Stimulated activated CD8-positive, alpha-beta memory T cell treated with anti-CD3 and anti-CD28 coated beads, Interleukin-12 subunit alpha, Interleukin-12 subunit beta, amount 100 ng/mL, for 24 hours (primary cell): Measurements from ENCODE around the gene ZEB2.

Experiments used
- DNase-seq: peaks from one replicate; pipeline ENCODE4 v3.0.0-alpha.2; 2020; ENCODE audit errors: extremely low read depth

The ZEB2 gene

GRCh38 chr2:144451443-144451842 lies 68.5 kb downstream of the ZEB2 start:
- no peak for DNase-seq

DNA sequence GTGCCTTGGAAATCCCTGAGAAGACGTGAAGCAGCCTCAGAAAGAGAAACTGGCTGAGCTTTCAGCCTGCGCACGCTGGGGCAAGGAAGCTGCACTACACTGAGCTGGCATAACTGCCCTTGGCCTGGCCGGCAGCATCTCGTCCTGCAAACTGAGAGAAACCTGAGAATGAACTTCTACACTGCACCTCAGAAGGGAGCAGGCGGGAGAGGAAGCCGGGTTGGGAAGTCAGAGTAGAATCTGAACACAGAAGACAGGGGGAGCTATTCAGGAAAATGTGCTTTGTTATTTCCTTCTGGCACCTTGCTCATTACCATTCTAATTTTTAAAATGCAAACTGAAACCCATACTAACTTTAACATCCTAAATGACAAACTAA lies 70.9 kb downstream of the ZEB2 start:
- no peak for DNase-seq

DNA sequence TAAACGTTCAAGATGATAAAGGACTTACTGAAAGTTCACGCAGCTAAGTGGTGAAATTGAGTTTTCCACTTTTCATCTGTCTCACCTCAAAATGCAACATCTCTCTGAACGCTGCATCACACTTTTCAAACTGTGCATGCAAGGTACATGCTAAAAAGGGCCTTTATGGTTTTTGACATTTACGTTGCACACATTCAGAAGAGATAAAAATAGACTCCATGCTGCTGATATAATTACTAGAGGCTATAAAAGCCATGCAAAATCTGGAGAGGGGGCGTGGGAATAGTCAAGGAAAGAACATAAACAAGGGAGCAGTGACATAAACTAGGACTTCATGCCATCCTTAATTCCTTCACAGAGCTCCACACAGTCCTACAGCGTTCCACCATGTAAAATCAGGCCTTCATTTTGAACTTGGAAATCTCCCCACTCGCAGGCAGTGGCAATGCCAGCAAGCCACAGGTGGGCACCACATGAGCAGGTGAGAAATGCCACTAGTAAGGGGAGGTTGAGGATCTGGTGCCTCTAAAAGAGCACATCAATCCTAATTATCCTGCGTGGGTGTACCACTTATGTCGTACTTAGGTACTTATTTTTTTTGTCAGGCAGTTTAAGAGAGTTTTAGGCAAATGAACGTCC lies 71.4 kb downstream of the ZEB2 start:
- no peak for DNase-seq

- DNase-seq = no peak
Observed at GRCh38 chr2:144447535-144447934, 72.4 kb downstream of the ZEB2 start.

- no peak for DNase-seq
Observed at GRCh38 chr2:144446136-144446535, 73.8 kb downstream of the ZEB2 start.

DNA sequence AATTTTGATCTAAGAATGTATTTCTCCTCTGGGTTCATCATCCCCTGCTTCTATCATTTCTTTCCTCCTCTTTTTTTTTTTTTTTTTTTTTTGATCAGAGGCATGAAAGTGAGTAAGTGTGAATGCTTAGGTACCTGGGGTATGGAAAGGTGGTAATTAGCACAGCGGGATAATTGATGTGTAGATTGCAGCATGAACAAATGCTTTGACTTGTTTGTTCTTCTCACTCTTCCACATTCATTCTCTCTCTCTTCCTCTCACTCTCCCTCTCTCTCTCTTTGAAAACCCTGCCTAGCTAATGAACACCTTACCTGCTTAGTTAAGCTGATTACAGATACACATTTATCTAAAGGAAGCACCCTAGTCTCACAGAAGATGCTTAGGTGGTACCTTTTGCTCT lies 74.7 kb downstream of the ZEB2 start:
- no peak for DNase-seq

DNA sequence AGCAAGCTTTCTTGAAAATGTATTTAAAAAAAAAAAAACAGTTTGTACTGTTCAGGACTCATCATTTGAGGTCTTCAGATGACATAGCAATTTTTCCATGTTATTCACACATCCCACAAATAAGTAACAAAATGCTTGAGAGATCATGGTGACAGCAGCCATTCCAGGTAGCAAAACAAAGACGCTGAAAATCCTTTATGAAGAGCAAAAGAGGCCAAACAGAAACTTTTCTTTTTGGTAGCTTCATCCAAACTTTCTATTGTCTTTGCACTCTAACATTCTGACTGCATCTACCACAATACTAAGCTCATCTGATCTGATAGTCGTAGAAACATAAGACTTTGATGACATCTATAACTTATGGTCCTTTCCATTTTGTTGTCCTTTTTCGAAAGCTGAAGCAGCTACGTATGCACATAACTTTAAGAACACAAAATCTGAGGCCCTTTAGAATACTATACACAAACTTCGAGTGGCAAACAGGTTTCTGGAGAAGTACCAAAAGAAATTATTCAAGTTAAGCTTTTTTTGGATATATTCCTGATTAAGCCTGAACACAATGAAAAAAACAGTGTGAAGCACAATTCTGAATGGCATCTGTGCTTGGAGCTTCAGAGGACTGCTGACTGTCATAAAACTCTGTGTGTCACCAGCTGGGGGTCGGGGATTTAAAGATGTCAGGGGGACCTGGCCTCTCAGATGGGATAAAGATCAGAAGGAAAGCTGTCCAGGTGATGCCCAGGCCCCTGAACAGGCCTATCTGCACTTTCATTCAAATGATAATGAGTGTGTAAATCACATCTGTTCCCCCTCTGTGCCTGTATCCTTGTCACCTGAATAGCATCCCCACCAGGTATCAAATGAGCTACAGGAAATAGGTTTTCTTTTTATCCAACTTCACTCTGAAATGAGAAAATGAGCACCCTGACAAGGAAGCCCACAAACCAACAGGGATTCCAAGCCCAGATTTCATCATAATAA lies 75.8 kb downstream of the ZEB2 start:
- DNase-seq = no peak

- DNase-seq = no peak
Observed at GRCh38 chr2:144441711-144442141, 78.2 kb downstream of the ZEB2 start.

GRCh38 chr2:144439993-144440392 lies 79.9 kb downstream of the ZEB2 start:
- no peak for DNase-seq

GRCh38 chr2:144438801-144439631 lies 80.9 kb downstream of the ZEB2 start:
- no peak for DNase-seq

DNA sequence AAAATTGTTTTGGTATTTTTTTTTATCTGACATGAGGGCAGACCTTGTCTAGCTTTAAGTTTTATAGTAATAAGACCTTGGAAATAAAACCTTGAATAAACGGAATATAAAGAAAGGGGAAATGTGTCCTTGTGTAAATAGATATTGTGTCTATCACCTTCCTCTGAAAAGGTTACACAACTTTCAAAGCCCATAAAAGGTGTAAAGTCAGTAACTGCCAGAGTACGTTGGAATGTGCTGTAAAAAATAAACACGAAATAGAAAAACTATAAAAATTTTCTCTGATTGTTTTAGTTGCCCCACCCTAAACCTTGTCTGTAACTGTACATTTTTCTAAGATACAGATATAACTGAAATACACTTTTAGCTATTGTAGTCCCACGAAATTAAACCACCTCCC lies 82.3 kb downstream of the ZEB2 start:
- DNase-seq = no peak

DNA sequence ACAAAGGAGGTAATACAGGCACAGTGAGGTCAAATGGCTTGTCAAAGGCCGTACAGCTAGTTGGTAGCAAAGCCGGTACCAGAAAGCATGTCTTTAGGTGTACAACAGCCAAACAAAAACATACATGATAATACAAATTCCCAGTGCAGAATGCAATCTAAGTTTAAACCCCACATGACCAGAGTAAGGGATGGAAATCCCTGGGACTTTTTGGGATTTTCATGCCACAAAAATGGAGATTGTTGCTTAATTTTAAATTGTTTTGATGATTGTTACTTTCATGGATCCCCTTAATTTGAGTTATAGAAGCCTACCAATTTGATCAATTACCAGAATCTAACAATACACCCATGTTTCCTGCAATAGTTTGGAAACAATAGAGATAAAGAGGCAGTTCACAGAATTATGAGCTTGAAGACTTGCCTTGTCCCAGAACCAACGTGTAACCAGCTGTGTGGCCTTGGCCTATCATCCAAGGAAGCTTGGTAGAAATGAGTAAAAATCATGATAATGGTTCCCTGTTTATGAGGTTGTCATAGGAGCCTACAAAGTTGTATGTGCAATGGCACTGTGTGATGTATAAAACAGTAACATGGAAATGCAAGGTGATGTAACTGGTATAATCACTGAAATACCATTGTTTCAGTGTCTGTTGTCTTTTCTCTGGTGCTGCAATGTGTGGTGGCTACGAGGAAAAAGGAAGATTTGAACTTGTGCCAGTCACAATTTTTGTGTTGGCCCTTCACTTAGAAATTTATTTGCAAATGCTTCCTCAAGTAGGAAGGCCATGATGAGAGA lies 85.3 kb downstream of the ZEB2 start:
- no peak for DNase-seq

GRCh38 chr2:144432921-144433320 lies 87.0 kb downstream of the ZEB2 start:
- no peak for DNase-seq

DNA sequence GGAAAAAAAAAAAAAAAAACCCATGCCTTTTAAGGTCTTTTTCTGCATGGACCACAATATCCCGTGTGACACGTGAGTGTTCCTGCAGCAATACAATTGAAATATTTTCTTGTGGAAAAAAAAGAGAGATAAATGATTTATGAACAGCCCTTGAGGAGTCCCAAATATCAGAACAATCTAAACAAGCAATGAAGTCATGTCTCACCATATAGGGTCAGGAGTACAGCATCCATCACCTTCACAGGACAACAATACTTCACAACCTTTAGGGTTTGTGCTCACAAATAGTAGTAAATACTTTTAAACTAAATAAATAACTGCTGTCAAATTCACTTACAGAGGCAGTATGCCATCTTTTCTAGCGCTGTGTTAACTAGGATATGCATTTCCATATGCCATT lies 87.9 kb downstream of the ZEB2 start:
- DNase-seq = no peak

GRCh38 chr2:144431392-144431783 lies 88.5 kb downstream of the ZEB2 start:
- no peak for DNase-seq

DNA sequence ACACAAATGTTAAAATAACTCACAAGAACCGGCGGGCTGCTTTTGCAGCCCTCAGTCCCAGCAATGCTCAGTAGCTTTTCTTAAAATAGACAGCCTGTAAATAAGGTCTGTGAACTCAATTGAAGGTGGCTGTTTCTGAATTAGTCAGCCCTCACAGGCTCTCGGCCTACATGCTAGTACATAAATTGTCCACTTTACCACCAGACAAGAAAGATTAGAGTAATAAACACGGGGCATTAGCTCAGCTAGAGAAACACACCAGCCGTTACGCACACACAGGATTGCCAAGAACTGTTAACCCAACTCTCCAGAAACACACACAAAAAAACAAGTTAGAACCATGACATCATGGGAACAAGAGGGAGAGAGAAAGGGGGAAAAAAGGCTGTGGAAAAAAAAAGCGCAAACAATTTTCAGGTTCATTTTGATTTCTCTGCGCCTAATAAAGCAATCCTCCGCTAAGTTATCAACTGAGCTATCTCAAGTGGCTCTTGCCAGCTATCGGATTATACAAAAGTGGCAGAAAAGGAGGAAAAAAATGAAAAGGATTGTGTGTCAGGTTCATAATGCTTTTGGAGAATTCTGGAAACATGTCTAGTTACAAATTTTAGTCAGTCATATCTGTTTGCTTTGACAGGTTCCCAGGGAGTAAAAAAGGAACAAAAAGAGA lies 89.1 kb downstream of the ZEB2 start:
- DNase-seq = no peak

GRCh38 chr2:144429396-144430112 lies 90.4 kb downstream of the ZEB2 start:
- DNase-seq = no peak

- DNase-seq = no peak
Observed at GRCh38 chr2:144426981-144427479, 92.9 kb downstream of the ZEB2 start.

DNA sequence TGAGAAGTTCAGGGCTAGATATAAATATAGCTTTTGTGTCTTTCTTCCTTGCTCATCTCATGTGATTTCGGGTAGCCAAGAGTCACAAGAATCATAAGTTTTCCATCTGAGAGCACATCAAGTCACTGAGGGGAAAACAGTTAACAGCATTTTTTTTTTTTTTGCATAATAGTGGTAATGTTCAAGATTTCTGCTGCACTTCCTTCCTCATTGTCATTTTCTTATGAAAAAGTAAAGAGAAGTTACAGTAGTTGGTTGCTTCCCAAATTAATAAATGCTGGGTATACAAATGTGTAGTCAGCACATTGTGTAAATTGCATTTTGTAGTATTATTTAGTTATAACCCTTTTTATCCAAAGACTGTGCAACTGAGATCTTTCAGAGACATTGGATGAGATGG lies 93.6 kb downstream of the ZEB2 start:
- DNase-seq = no peak
